Measurements from ENCODE around the gene NEURL1. TPM values are rescaled to one million over a fixed set of nuclear protein-coding genes. Genes with fewer than 3 reads are reported as not detected.
A peak's percentile ranks its signal among the peaks of the same experiment; 100 is the strongest.

The NEURL1 gene
- total and polyA plus RNA-seq, 12 donors, result 0.05 to 1.0 (median 0.17) TPM; not detected in 3

GRCh38 chr10:103541616-103542015 is 48.1 kb downstream of the NEURL1 start:
- no peak for ATAC-seq
- peaks cover 5 to 15% (median 11%) of the 10 kb centered on the region in 9 donors for H3K4me1 ChIP-seq
- H3K4me3 ChIP-seq, result no peak overlapping the region
- no peak for DNase-seq
- no peaks in the 10 kb centered on the region for H3K9me3 ChIP-seq
- intact Hi-C loops (cut with DNase I), result no loop called here
- H3K36me3 ChIP-seq, result no peaks in the 10 kb centered on the region
- 94 to 97% methylated on average over 3 of the region's 3 CpGs for WGBS, 2 donors
- peaks cover 0 to 13% (median 0%) of the 10 kb centered on the region in 7 donors for H3K27me3 ChIP-seq
- TF ChIP-seq CTCF (IDR thresholded peaks at IDR 0.05), result no peak
- H3K27ac ChIP-seq, result no peak overlapping the region

GRCh38 chr10:103542764-103543616 is 49.5 kb downstream of the NEURL1 start:
- intact Hi-C loops (cut with DNase I), result no loop called here
- Histone ChIP-seq H3K36me3 (no peaks in the 10 kb centered on the region), H3K27ac (no peak overlapping the region), H3K9me3 (no peaks in the 10 kb centered on the region), H3K27me3 (peaks cover 0 to 6% (median 0%) of the 10 kb centered on the region in 7 donors), H3K4me1 (peaks cover 7 to 24% (median 12%) of the 10 kb centered on the region in 9 donors), H3K4me3 (peak overlapping the region in 9 of 10 donors; percentile 26 to 53 (median 37))
- WGBS, 2 donors, result 8 to 10% methylated on average over 17 of the region's 17 CpGs
- TF ChIP-seq CTCF (IDR thresholded peaks at IDR 0.05), result peak in 7 of 9 donors; percentile 40 to 67 (median 58)
- ATAC-seq, result peak; percentile 40 to 79 (median 64)
- DNase-seq, result peak in 1 of 2 donors; percentile 50

- Histone ChIP-seq H3K36me3 (no peaks in the 10 kb centered on the region), H3K27me3 (peaks cover 0 to 1% (median 0%) of the 10 kb centered on the region in 7 donors), H3K27ac (no peak overlapping the region), H3K4me3 (no peak overlapping the region), H3K9me3 (no peaks in the 10 kb centered on the region), H3K4me1 (peaks cover 7 to 24% (median 12%) of the 10 kb centered on the region in 9 donors)
- ATAC-seq (peak in 1 of 8 donors; percentile 29), DNase-seq (no peak)
- WGBS, 2 donors, result 93 to 95% methylated on average over 9 of the region's 9 CpGs
- intact Hi-C loops (cut with DNase I), result no loop called here
- no peak for TF ChIP-seq CTCF (IDR thresholded peaks at IDR 0.05)
Measured at GRCh38 chr10:103543617-103544525, 50.4 kb downstream of the NEURL1 start.

GRCh38 chr10:103544657-103545310 is 51.3 kb downstream of the NEURL1 start:
- no peak for DNase-seq
- H3K9me3 ChIP-seq, result no peaks in the 10 kb centered on the region

More at GRCh38 chr10:103544657-103545310, 51.3 kb downstream of the NEURL1 start:
- peaks cover 7 to 24% (median 12%) of the 10 kb centered on the region in 9 donors for H3K4me1 ChIP-seq
- no peaks in the 10 kb centered on the region for H3K27me3 ChIP-seq
- ATAC-seq, result no peak
- H3K4me3 ChIP-seq, result no peak overlapping the region
- no peaks in the 10 kb centered on the region for H3K36me3 ChIP-seq
- 94 to 96% methylated on average over 8 of the region's 8 CpGs for WGBS, 2 donors
- TF ChIP-seq CTCF (IDR thresholded peaks at IDR 0.05), result no peak
- no peak overlapping the region for H3K27ac ChIP-seq
- intact Hi-C loops (cut with DNase I), result no loop called here
